GM18868 (cell line): ENCODE data around the gene PSMB8.
A peak's percentile ranks its signal among the peaks of the same experiment; 100 is the strongest.
"Not testable (repeated sequence)": the region's sequence is repeated elsewhere in the genome, so short reads cannot be mapped to it uniquely, and the experiment has no call there.

ENCODE experiments used
- ATAC-seq: cut with Tn5 transposase; IDR thresholded peaks from one replicate; pipeline ENCODE4 v1.9.1; 2021; ENCODE audit warnings: mild to moderate bottlenecking, moderate library complexity; ENCODE audit not compliant: unreplicated experiment

Gene PSMB8

GRCh38 chr6:32843979-32844838 is at the start of gene PSMB8:
TSS of gene PSMB8 (minus strand) at chr6:32844047. CDS start at chr6:32843996, 51 bp downstream.
- peak; percentile 72 for ATAC-seq

DNA sequence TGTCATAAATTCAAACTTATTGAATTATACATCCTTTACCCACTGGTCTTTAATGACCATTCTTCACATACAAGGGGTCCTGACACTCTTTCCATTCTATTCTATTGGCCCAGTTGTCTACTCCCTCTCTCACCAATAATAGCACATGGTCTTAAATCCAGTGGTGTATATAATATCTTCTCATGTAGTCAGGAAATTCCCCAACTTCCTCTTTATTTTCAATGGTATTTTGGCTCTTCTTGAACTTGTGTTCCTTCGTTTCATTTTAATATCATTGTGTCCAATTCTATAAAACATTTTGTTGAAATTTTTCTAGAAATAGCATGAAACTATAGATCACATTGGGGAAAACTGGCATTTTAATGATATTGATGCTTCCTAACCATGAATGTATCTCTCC is 47.0 kb upstream of the PSMB8 start:
- ATAC-seq: no peak

GRCh38 chr6:32889533-32889932 is 45.7 kb upstream of the PSMB8 start:
- ATAC-seq: no peak

- ATAC-seq: no peak
These were observed 44.7 kb upstream of the PSMB8 start for GRCh38 chr6:32888576-32888975.

DNA sequence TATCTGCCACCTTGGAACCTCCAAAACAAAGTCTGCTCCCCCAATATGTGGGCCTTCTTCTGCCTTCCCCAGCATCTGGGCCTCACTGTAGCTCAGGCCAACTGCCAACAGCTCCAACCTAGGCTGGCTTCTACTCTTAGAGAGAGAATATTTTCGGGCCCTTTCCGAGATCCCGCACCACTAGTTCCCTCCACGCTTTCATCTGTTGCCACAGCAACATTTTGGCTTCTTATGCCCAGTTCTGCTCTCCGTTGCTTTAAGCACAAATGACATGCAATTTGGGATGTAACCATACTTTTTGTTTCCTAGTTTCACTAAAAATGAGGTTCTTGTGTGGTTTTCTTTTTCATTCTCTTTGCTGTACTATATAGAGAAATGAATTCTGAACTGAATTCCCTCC is 43.8 kb upstream of the PSMB8 start:
- ATAC-seq: no peak

GRCh38 chr6:32886681-32887383 is 43.0 kb upstream of the PSMB8 start:
- ATAC-seq: no peak

DNA sequence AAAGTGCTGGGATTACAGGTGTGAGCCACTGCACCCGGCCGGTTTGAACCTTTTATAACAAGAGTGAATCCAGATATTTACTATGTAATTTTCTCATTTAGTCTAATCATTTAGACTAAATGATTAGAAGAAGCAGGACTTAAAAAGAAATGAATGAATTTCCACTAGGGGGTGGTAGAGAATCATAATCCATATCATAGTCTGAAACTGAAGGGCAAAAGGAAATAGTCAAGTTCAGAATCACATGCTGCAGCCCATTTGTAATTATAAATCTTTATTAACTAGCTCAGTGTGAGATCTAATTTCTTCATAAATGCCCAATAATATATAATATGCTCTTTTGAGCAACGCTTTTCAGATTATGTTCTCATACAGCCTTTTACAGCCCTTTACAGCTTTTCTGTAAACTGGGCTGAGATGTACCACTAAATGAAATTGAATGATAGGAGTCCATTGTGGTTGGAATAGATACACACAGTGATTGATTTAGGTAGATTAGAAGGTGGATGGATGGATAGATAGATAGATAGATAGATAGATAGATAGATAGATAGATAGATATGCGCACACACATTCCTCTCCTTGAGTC is 41.9 kb upstream of the PSMB8 start:
- ATAC-seq: no peak

- ATAC-seq: no peak
These were observed 39.9 kb upstream of the PSMB8 start for GRCh38 chr6:32883789-32884188.

DNA sequence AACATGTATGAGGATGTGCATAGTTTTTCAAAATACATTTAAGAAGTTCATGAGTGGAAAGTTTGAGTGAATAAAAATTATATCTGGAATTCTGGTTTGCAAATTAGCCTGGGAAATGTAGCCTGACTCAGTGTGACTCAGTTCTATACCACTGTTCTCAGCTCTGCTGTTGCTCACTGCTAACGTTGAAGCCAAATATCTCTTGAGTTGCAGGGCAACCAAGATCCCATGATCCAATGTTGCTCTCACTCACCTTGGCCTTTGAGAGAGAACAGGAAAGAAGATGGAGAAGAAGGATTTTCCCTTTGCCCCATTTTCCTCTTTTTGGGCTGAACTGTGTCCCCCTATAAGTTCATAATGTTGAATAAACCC is 39.0 kb upstream of the PSMB8 start:
- no peak for ATAC-seq

DNA sequence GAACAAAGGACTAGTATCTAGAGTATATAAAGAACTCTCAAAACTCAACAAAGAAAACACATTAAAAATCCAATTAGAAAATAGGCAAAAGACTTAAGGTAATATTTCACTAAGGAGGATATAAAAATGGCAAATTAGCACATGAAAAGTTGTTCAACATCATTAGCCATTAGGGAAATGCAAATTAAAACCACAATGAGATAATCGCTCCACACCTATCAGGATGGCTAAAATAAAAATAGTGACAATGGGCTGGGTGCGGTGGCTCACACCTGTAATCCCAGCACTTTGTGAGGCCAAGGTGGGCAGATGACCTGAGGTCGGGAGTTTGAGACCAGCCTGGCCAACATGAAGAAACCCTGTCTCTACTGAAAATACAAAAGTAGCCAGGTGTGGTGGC is 37.1 kb upstream of the PSMB8 start:
- ATAC-seq: not testable (repeated sequence)

- no peak for ATAC-seq
These were observed 35.8 kb upstream of the PSMB8 start for GRCh38 chr6:32879691-32880090.

GRCh38 chr6:32876603-32877002 is 32.8 kb upstream of the PSMB8 start:
- ATAC-seq: no peak

DNA sequence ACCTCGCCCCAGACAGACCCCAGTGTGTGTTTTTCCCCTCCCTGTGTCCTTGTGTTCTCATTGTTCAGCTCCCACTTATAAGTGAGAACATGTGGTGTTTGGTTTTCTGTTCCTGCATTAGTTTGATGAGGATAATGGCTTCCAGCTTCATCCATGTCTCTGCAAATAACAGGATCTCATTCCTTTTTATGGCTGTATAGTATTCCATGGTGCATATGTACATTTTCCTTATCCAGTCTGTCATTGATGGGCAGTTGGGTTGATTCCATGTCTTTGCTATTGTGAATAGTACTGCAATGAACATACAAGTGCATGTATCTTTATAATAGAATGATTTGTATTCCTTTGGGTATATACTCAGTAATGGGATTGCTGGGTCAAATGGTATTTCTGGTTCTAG is 30.1 kb upstream of the PSMB8 start:
- not testable (repeated sequence) for ATAC-seq

DNA sequence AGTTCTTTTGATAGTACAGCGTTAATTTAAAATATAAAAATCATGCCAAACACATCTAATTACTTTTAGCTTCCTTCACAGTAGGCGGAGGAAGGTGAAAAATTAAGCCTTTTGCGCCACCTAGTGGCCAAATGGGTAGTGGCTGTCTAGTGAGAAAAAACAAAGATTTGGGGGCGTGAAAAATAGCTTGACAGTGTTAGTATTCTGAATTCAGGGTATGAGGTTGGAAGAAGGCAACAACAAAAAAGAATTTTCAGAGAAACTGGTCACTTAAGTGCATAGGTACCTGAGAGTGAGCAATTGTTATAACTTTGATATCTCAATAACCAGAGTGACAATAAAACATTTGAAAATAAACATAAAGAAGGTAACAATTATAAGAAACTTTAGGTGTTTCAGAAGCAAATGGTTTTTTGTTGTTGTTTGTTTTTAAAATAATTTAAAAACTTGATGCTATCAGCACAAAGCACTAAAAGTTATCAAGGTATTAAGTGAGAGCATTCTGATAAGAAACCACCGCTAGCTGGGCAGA is 24.5 kb upstream of the PSMB8 start:
- peak; percentile 52 for ATAC-seq

- ATAC-seq: no peak
These were observed 23.9 kb upstream of the PSMB8 start for GRCh38 chr6:32867554-32868256.

- no peak for ATAC-seq
These were observed 23.2 kb upstream of the PSMB8 start for GRCh38 chr6:32867022-32867477.

DNA sequence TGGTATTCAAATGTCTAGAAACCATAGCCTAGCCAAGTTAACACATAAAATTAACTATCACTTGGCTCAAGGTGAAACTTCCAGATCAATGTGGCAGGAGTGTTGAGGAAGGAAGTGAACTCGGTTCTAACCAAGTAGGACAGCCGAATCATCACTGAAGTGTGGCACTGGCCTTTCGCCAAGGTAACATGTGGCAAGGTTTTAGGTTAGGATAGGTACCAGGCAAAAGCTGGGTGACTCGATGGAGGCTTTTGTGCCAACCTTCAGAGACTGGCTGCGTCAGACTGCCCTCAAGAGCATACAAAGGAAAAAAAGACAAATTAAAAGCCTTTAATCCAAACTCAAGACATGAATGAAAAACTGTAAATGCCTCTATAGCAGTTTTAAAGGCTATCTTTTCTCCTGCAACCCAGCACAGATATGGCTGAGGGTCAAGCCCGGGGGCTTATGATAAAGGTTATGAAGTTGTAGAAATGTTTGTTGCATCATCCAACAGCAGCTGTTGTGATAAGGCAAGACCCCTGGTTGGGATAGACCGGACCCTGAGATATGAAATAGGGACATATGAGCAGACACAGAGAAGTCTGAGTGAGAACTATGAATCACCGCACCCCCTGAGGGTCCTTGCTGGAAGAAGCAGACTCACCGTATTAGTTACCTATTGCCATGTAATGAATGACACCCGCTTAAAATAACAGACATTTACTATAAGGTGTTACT is 22.0 kb upstream of the PSMB8 start:
- no peak for ATAC-seq

DNA sequence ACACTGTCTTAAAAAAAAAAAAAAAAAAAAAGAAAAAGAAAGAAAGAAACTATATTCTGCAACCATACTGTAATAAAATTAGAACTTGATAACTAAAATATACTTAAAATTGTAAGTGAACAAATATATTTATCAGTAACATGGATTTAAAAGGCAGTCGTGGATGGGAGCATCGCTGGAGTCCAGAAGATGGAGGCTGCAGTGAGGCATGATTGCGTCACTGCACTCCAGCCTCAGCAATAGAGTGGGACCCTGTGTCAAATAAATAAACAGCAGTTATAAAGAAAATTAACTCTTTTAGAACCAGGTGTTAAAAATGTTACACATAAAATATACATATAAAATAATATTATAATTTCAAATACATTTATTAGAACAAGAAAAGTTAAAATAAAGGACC is 18.9 kb upstream of the PSMB8 start:
- no peak for ATAC-seq

DNA sequence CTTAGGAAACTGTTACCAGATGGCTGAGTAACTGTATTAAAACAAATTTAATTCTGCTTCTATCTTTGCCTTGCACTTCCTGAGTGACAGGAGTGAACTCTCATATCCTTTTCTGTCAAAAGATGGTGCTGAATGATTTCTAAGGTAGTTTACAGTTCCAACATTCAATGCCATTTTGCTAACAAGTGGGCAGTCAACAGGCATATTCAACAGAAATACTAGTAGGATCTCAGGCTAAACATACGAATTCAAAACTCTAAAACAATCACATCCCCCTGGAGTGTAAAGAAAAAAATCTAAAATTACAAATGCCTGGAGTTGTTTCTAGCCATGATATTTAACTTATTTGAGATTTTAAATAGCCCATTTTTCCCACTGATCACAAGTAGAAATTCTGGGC is 16.8 kb upstream of the PSMB8 start:
- ATAC-seq: no peak

GRCh38 chr6:32858194-32858593 is 14.3 kb upstream of the PSMB8 start:
- ATAC-seq: no peak
